HepG2 (cell line): Measurements from ENCODE around the gene ASF1B. TPM values are rescaled to one million over a fixed set of nuclear protein-coding genes. Genes with fewer than 3 reads are reported as not detected.

Experiments
- ATAC-seq: fragments of 200-7000 bp; cut with Tn5 transposase; 3 replicates; pipeline ENCODE4 v1.9.1; 2020; ENCODE audit warnings: mild to moderate bottlenecking, moderate library complexity
- BruUV-seq: library from RNA; stranded (reverse); fragments of 400-500 nt; replicated peaks from 2 replicates; lab custom pipeline; 2021; lab: Mats Ljungman, UMichigan
- CTCF ChIA-PET: fragments of 300-600 bp; formaldehyde crosslinking; extraction: SDS; loops from one replicate; lab custom pipeline; 2021; ENCODE audit warnings: low total read pairs, inconsistent platforms, low intra/inter-chr PET ratio; lab: Yijun Ruan, JAX
- POLR2A ChIA-PET: fragments of 350-600 bp; sonication (Branson Sonifier 250); formaldehyde crosslinking; loops from one replicate; lab custom pipeline; 2020; ENCODE audit warnings: antibody characterized with exemption, inconsistent platforms; lab: Yijun Ruan, JAX
- DNase-seq: peaks from one replicate; pipeline ENCODE4 v3.0.0-alpha.2; 2015; ENCODE audit warnings: low spot score
- FAIRE-seq: peaks from 3 replicates; lab custom pipeline; 2011; peaks lifted over from hg19 to GRCh38; lab: Jason Lieb, UNC
- H2AFZ ChIP-seq: one replicate; pipeline ENCODE4 v1.6.1; 2011; ENCODE audit warnings: low read length, inconsistent platforms
- H3K27ac ChIP-seq: fragments of 300-600 bp; 3 replicates; pipeline ENCODE4 v1.8.0; 2011; ENCODE audit warnings: mixed run types, mild to moderate bottlenecking, mixed read lengths, low read length, inconsistent platforms; ENCODE audit not compliant: insufficient read depth; ENCODE audit errors: extremely low read length
- H3K27me3 ChIP-seq, 2 experiments: fragments of 200-600 bp in 1 of 2; 2 replicates in 1 of 2; 3 replicates in 1 of 2; pipeline versions ENCODE4 v1.6.0 to v1.8.0; 2011; ENCODE audit warnings: low read length in 2 of 2, mild to moderate bottlenecking in 2 of 2, moderate library complexity in 2 of 2, inconsistent platforms in 1 of 2; ENCODE audit not compliant: insufficient read depth in 2 of 2, control insufficient read depth in 1 of 2
- H3K36me3 ChIP-seq, 2 experiments: fragments of 200-600 bp in 1 of 2; replicated peaks in 1 of 2; 2 replicates in 1 of 2; 3 replicates in 1 of 2; pipeline versions ENCODE4 v1.5.1 to v1.8.0; 2011; ENCODE audit warnings: low read length in 2 of 2, inconsistent platforms in 1 of 2; ENCODE audit not compliant: insufficient read depth in 2 of 2, control insufficient read depth in 1 of 2
- H3K4me1 ChIP-seq: 2 replicates; pipeline ENCODE4 v1.5.1; 2012; ENCODE audit warnings: low read length, inconsistent platforms; ENCODE audit not compliant: insufficient read depth
- H3K4me2 ChIP-seq: 2 replicates; pipeline ENCODE4 v1.6.0; 2011; ENCODE audit warnings: low read depth, low read length, inconsistent platforms
- H3K4me3 ChIP-seq, 3 experiments: fragments of 200-600 bp in 1 of 3; sonication (generic), shearing (Covaris generic) in 1 of 3; replicated peaks in 1 of 3; 2 replicates each; pipeline ENCODE4 v1.5.1; 2011 to 2016; ENCODE audit warnings: low read length in 3 of 3, inconsistent platforms in 2 of 3, low read depth in 2 of 3, mild to moderate bottlenecking in 2 of 3, control low read depth in 1 of 3, mixed read lengths in 1 of 3; ENCODE audit not compliant: insufficient read depth in 1 of 3
- H3K79me2 ChIP-seq: one replicate; pipeline ENCODE4 v1.6.1; 2011; ENCODE audit warnings: low read length, inconsistent platforms; ENCODE audit not compliant: insufficient read depth
- H3K9ac ChIP-seq: 2 replicates; pipeline ENCODE4 v1.6.0; 2011; ENCODE audit warnings: mild to moderate bottlenecking, low read depth, low read length, inconsistent platforms; ENCODE audit not compliant: insufficient read depth
- H3K9me3 ChIP-seq: 2 replicates; pipeline ENCODE4 v1.5.1; 2012; ENCODE audit warnings: mild to moderate bottlenecking, low read length
- H4K20me1 ChIP-seq: 2 replicates; pipeline ENCODE4 v1.6.0; 2011; ENCODE audit warnings: inconsistent platforms, mild to moderate bottlenecking, low read length, moderate library complexity; ENCODE audit not compliant: insufficient read depth
- HMGA1 ChIP-seq: sonication (generic); formaldehyde crosslinking; conservative IDR thresholded peaks from 2 replicates; pipeline ENCODE4 v1.4.0; 2020; ENCODE audit warnings: missing genetic modification reagents
- IRF1 ChIP-seq: sonication (generic); formaldehyde crosslinking; IDR thresholded peaks from 2 replicates; pipeline ENCODE4 v1.4.0; 2020; ENCODE audit warnings: low read depth, mild to moderate bottlenecking, missing genetic modification reagents
- PAX8 ChIP-seq: sonication (generic); formaldehyde crosslinking; IDR thresholded peaks from 2 replicates; pipeline ENCODE4 v1.8.0; 2022; ENCODE audit warnings: mild to moderate bottlenecking, missing genetic modification reagents, borderline replicate concordance
- TIGD3 ChIP-seq: sonication (generic); formaldehyde crosslinking; IDR thresholded peaks from 2 replicates; pipeline ENCODE4 v1.5.1; 2020; ENCODE audit warnings: mild to moderate bottlenecking, missing genetic modification reagents, borderline replicate concordance
- ZNF207 ChIP-seq: fragments of 450-650 bp; IDR thresholded peaks from 2 replicates; pipeline ENCODE4 v1.6.1; 2016; ENCODE audit warnings: antibody characterized with exemption, borderline replicate concordance
- ZNF30 ChIP-seq: sonication (generic); formaldehyde crosslinking; IDR thresholded peaks from 2 replicates; pipeline ENCODE4 v1.5.0; 2020; ENCODE audit warnings: mild to moderate bottlenecking, missing genetic modification reagents
- ZNF619 ChIP-seq: sonication (generic); formaldehyde crosslinking; IDR thresholded peaks from 2 replicates; pipeline ENCODE4 v1.4.0; 2020; ENCODE audit warnings: mild to moderate bottlenecking, missing genetic modification reagents
- ZNF639 ChIP-seq: conservative IDR thresholded peaks from 2 replicates; pipeline ENCODE4 v1.6.1; 2018; ENCODE audit warnings: missing genetic modification reagents
- WGBS: methylation state at CpG from one replicate; pipeline ENCODE4 v1.1.6; 2017; ENCODE audit warnings: low lambda C conversion rate; 5-methylcytosine and 5-hydroxymethylcytosine counted together
- in situ Hi-C: cut with HindIII; loops from 2 replicates; pipeline ENCODE4 v1.10.0; 2017; ENCODE audit warnings: low pct_unique_long_range_greater_than_20kb; ENCODE audit not compliant: extremely low pct_ligation_motif_present
- intact Hi-C: fragments of 100-400 bp; cut with micrococcal nuclease; formaldehyde crosslinking; loops from one replicate; pipeline ENCODE4 v1.10.0; 2022; ENCODE audit not compliant: unreplicated experiment
- polyA plus RNA-seq, 8 experiments: library from polyadenylated mRNA; depleted of rRNA in 3 of 8; stranded (reverse) in 7 of 8; unstranded in 1 of 8; fragments of >200 nt; fragmentation: Illumina TruSeq in 4 of 8; extraction: Trizol in 4 of 8; gene quantifications; 2 replicates each; pipeline versions ENCODE4 v1.2.1 to v1.2.3, GENCODE V29; 2011 to 2016; ENCODE audit warnings: low read depth in 4 of 8, missing spikeins in 1 of 8, mixed read lengths in 1 of 8; ENCODE audit not compliant: insufficient read depth in 1 of 8
- total RNA-seq, 5 experiments: library from RNA; depleted of rRNA; stranded (reverse); fragments of >200 nt; fragmentation: Illumina TruSeq; extraction: Trizol; gene quantifications; 2 replicates each; pipeline ENCODE4 v1.2.3, GENCODE V29; 2016; ENCODE audit warnings: low read depth in 1 of 5
- TF ChIP-seq, protein P1 (sequence below): sonication (generic); formaldehyde crosslinking; IDR thresholded peaks from 2 replicates; pipeline ENCODE4 v1.4.0; 2020; ENCODE audit warnings: missing genetic modification reagents
- TF ChIP-seq, protein P2 (sequence below): sonication (generic); formaldehyde crosslinking; IDR thresholded peaks from 2 replicates; pipeline ENCODE4 v1.5.0; 2020; ENCODE audit warnings: mild to moderate bottlenecking, missing genetic modification reagents, moderate library complexity
- TF ChIP-seq, protein P3 (sequence below): sonication (generic); formaldehyde crosslinking; IDR thresholded peaks from 2 replicates; pipeline ENCODE4 v1.5.0; 2020; ENCODE audit warnings: mild to moderate bottlenecking, missing genetic modification reagents
- TF ChIP-seq, protein P4 (sequence below): sonication (generic); formaldehyde crosslinking; conservative IDR thresholded peaks from 2 replicates; pipeline ENCODE4 v1.4.0; 2020; ENCODE audit warnings: missing genetic modification reagents
- TF ChIP-seq, protein P5 (sequence below): sonication (generic); formaldehyde crosslinking; IDR thresholded peaks from 2 replicates; pipeline ENCODE4 v1.8.1; 2023; ENCODE audit warnings: missing genetic modification reagents, mild to moderate bottlenecking, borderline replicate concordance

ASF1B gene
- total and polyA plus RNA-seq, 2 of the 13 experiments (the other 11 are each of a cell fraction or from before 2014, with no cell fraction given) = 18.2 to 24.8 TPM

- no peak for ATAC-seq
- Histone ChIP-seq H3K9me3 (no peaks in the 10 kb centered on the region), H3K27me3 (no peaks in the 10 kb centered on the region), H3K4me2 (no peak overlapping the region), H3K4me3 (no peak overlapping the region), H3K9ac (no peak overlapping the region), H3K79me2 (no peaks in the 10 kb centered on the region), H3K27ac (no peak overlapping the region), H3K36me3 (no peaks in the 10 kb centered on the region), H4K20me1 (no peaks in the 10 kb centered on the region), H2AFZ (no peak overlapping the region), H3K4me1 (peaks cover 26% of the 10 kb centered on the region)
- WGBS = 93% methylated on average over 8 of the region's 8 CpGs
- no peak for FAIRE-seq
- no peak for DNase-seq
- in situ Hi-C loops (no loop called here), intact Hi-C loops (no loop called here)
- BruUV-seq = no TSS peak
- ChIA-PET CTCF (no interaction called here), POLR2A (no interaction called here)
- TF ChIP-seq, protein P1, sequence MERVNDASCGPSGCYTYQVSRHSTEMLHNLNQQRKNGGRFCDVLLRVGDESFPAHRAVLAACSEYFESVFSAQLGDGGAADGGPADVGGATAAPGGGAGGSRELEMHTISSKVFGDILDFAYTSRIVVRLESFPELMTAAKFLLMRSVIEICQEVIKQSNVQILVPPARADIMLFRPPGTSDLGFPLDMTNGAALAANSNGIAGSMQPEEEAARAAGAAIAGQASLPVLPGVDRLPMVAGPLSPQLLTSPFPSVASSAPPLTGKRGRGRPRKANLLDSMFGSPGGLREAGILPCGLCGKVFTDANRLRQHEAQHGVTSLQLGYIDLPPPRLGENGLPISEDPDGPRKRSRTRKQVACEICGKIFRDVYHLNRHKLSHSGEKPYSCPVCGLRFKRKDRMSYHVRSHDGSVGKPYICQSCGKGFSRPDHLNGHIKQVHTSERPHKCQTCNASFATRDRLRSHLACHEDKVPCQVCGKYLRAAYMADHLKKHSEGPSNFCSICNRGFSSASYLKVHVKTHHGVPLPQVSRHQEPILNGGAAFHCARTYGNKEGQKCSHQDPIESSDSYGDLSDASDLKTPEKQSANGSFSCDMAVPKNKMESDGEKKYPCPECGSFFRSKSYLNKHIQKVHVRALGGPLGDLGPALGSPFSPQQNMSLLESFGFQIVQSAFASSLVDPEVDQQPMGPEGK (CRISPR knock-in tag) = no peak
- TF ChIP-seq, protein P2, sequence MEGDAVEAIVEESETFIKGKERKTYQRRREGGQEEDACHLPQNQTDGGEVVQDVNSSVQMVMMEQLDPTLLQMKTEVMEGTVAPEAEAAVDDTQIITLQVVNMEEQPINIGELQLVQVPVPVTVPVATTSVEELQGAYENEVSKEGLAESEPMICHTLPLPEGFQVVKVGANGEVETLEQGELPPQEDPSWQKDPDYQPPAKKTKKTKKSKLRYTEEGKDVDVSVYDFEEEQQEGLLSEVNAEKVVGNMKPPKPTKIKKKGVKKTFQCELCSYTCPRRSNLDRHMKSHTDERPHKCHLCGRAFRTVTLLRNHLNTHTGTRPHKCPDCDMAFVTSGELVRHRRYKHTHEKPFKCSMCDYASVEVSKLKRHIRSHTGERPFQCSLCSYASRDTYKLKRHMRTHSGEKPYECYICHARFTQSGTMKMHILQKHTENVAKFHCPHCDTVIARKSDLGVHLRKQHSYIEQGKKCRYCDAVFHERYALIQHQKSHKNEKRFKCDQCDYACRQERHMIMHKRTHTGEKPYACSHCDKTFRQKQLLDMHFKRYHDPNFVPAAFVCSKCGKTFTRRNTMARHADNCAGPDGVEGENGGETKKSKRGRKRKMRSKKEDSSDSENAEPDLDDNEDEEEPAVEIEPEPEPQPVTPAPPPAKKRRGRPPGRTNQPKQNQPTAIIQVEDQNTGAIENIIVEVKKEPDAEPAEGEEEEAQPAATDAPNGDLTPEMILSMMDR = no peak
- TF ChIP-seq, protein P3, sequence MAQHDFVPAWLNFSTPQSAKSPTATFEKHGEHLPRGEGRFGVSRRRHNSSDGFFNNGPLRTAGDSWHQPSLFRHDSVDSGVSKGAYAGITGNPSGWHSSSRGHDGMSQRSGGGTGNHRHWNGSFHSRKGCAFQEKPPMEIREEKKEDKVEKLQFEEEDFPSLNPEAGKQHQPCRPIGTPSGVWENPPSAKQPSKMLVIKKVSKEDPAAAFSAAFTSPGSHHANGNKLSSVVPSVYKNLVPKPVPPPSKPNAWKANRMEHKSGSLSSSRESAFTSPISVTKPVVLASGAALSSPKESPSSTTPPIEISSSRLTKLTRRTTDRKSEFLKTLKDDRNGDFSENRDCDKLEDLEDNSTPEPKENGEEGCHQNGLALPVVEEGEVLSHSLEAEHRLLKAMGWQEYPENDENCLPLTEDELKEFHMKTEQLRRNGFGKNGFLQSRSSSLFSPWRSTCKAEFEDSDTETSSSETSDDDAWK (CRISPR knock-in tag) = no peak
- TF ChIP-seq HMGA1 (CRISPR knock-in tag) (no peak), ZNF30 (CRISPR knock-in tag) (no peak), ZNF619 (CRISPR knock-in tag) (no peak), TIGD3 (CRISPR knock-in tag) (no peak), IRF1 (CRISPR knock-in tag) (no peak), PAX8 (CRISPR knock-in tag) (no peak), ZNF207 (no peak), ZNF639 (no peak)
- TF ChIP-seq, protein P4, sequence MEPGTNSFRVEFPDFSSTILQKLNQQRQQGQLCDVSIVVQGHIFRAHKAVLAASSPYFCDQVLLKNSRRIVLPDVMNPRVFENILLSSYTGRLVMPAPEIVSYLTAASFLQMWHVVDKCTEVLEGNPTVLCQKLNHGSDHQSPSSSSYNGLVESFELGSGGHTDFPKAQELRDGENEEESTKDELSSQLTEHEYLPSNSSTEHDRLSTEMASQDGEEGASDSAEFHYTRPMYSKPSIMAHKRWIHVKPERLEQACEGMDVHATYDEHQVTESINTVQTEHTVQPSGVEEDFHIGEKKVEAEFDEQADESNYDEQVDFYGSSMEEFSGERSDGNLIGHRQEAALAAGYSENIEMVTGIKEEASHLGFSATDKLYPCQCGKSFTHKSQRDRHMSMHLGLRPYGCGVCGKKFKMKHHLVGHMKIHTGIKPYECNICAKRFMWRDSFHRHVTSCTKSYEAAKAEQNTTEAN (CRISPR knock-in tag) = no peak
- TF ChIP-seq, protein P5, sequence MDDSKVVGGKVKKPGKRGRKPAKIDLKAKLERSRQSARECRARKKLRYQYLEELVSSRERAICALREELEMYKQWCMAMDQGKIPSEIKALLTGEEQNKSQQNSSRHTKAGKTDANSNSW = no peak
Measured at GRCh38 chr19:14141041-14141440, 4.7 kb upstream of the ASF1B start.
